ENCODE data around the gene TMEM184A.

GRCh38 chr7:1557771-1558170, 1.8 kb upstream of the TMEM184A start:
- TF ChIP-seq IRF4 (IDR thresholded peaks at IDR 0.05; ENCODE audit: low read depth, low read length) (no peak), SMC3 (IDR thresholded peaks at IDR 0.05; ENCODE audit: borderline replicate concordance, low read length) (no peak), POLR2A (IDR thresholded peaks at IDR 0.05; ENCODE audit: low read depth, low read length) (no peak), CTCF (IDR thresholded peaks at IDR 0.05 in 2 of 3, conservative IDR thresholded peaks at IDR 0.05 in 1 of 3; ENCODE audit: control insufficient read depth in 2 of 3, extremely low read depth in 1 of 3, insufficient read depth in 1 of 3, low read depth in 3 of 3, low read length in 3 of 3) (no peak), RAD21 (IDR thresholded peaks at IDR 0.05; ENCODE audit: insufficient read depth, low read depth, low read length) (no peak), CBX3 (IDR thresholded peaks at IDR 0.05; ENCODE audit: borderline replicate concordance, low read depth) (no peak), MYC (IDR thresholded peaks at IDR 0.05; ENCODE audit: insufficient read depth, insufficient read length, insufficient replicate concordance, low read length, severe bottlenecking) (no peak), ELK1 (IDR thresholded peaks at IDR 0.05; ENCODE audit: low read depth, low read length) (no peak), CBX5 (IDR thresholded peaks at IDR 0.05; ENCODE audit: low read depth) (no peak), FOS (IDR thresholded peaks at IDR 0.05; ENCODE audit: borderline replicate concordance, extremely low read depth, insufficient read length) (no peak), PKNOX1 (IDR thresholded peaks at IDR 0.05) (no peak), GABPA (IDR thresholded peaks at IDR 0.05; ENCODE audit: low read depth) (no peak), TAF1 (IDR thresholded peaks at IDR 0.05; ENCODE audit: borderline replicate concordance, low read depth, low read length) (no peak), ZNF384 (IDR thresholded peaks at IDR 0.05; ENCODE audit: borderline replicate concordance, low read depth, low read length) (no peak)

Measured in GM12878 (cell line).